Measurements from ENCODE around the gene MDH2. TPM values are rescaled to one million over a fixed set of nuclear protein-coding genes. Genes with fewer than 3 reads are reported as not detected.

Gene MDH2
- total and polyA plus RNA-seq, 2 of the 4 experiments (the other 2 are of a cell fraction) = 55.4 to 206 TPM

- Histone ChIP-seq H3K9me1 (ENCODE audit: insufficient read depth, low read length) (peaks cover 19% of the 10 kb centered on the region), H2BK120ac (ENCODE audit: low read depth, low read length) (no peak overlapping the region), H3K4me1 (ENCODE audit: control insufficient read depth, insufficient read depth, low read length) (peaks cover 3% of the 10 kb centered on the region), H3K36me3 (ENCODE audit: control insufficient read depth, insufficient read depth, low read length) (peaks cover 5% of the 10 kb centered on the region), H2AK5ac (ENCODE audit: low read depth, low read length) (no peak overlapping the region), H4K8ac (ENCODE audit: low read depth in 2 of 2, low read length in 2 of 2) (no peak overlapping the region), H3K4ac (ENCODE audit: low read depth, low read length) (no peak overlapping the region), H3K4me2 (ENCODE audit: low read depth, low read length) (no peak overlapping the region), H4K20me1 (ENCODE audit: insufficient read depth, low read length) (peaks cover 22% of the 10 kb centered on the region), H3K27ac (ENCODE audit: insufficient read depth, low read length) (no peak overlapping the region), H2AFZ (replicated peaks; ENCODE audit: low read length, poor library complexity) (no peak overlapping the region), H2BK5ac (ENCODE audit: low read depth, low read length, poor library complexity, severe bottlenecking) (no peak overlapping the region), H4K5ac (ENCODE audit: low read depth, low read length) (no peak overlapping the region), H2AK9ac (replicated peaks; ENCODE audit: low read depth, low read length, poor library complexity) (no peak overlapping the region), H4K91ac (ENCODE audit: insufficient read depth, low read depth, low read length) (no peak overlapping the region), H3K14ac (replicated peaks; ENCODE audit: low read depth, low read length) (no peak overlapping the region), H3K9me3 (ENCODE audit: control insufficient read depth, insufficient read depth, low read length) (no peaks in the 10 kb centered on the region), H3K18ac (ENCODE audit: low read depth, low read length) (no peak overlapping the region), H3K9ac (ENCODE audit: low read depth, low read length) (no peak overlapping the region), H2BK15ac (ENCODE audit: low read depth, low read length) (no peak overlapping the region), H3K23ac (ENCODE audit: low read depth, low read length) (no peak overlapping the region), H3K27me3 (ENCODE audit: control insufficient read depth, insufficient read depth, low read length) (no peaks in the 10 kb centered on the region), H3K79me1 (ENCODE audit: low read depth in 1 of 2, low read length in 2 of 2) (peaks cover 20 to 83% of the 10 kb centered on the region in 2 experiments), H3K56ac (ENCODE audit: extremely low read depth, insufficient read depth, low read length) (no peak overlapping the region), H2BK20ac (ENCODE audit: low read depth, low read length) (no peak overlapping the region), H3K4me3 (ENCODE audit: insufficient read depth, low read depth, low read length) (no peak overlapping the region)
- no CpG with 5 or more reads among the region's 7 CpGs for WGBS, 2 experiments (ENCODE audit: extremely low coverage in 2 of 2, insufficient read length in 1 of 2)
- in situ Hi-C loops (cut with MboI; ENCODE audit: low sequenced_read_pairs) (loop anchor here (25.0 kb wide), 1 partner anchor 507 kb away; no protein-coding TSS in a partner anchor), dilution Hi-C loops (cut with HindIII; ENCODE audit: low sequenced_read_pairs, unreplicated experiment) (no loop called here), intact Hi-C loops (cut with micrococcal nuclease) (no loop called here)
- ATAC-seq (ENCODE audit: low read depth) = no peak
- no TSS peak for BruUV-seq (replicated peaks)
- no peak for TF ChIP-seq POLR2A (IDR thresholded peaks at IDR 0.05; ENCODE audit: low read depth, low read length)
- no peak for TF ChIP-seq NFE2L2 (IDR thresholded peaks at IDR 0.05; ENCODE audit: low read depth, low read length)
- POLR2A ChIA-PET (ENCODE audit: unreplicated experiment) = no interaction called here
- DNase-seq = no peak
- CTCF ChIA-PET = no interaction called here
These were observed 3.5 kb upstream of the MDH2 start for GRCh38 chr7:76044375-76044865.
